H1 (cell line): ENCODE data around the gene FAM83F. TPM values are rescaled to one million over a fixed set of nuclear protein-coding genes. Genes with fewer than 3 reads are reported as not detected.

Experiments used
- CTCF ChIA-PET: fragments of 300-600 bp; sonication (Branson Sonifier 250); formaldehyde crosslinking; loops from one replicate; lab custom pipeline; 2021; ENCODE audit not compliant: partially characterized antibody; lab: Charles Lee
- POLR2A ChIA-PET: fragments of 300-600 bp; sonication (Branson Sonifier 250); formaldehyde crosslinking; loops from one replicate; lab custom pipeline; 2021; ENCODE audit warnings: inconsistent platforms; ENCODE audit not compliant: partially characterized antibody; lab: Charles Lee
- DNase-seq, 2 experiments: peaks; one replicate each; pipeline versions ENCODE4 v3.0.0 to v3.0.0-alpha.2; 2010 to 2022; ENCODE audit warnings: low spot score in 2 of 2, low read depth in 1 of 2, mixed read lengths in 1 of 2
- FAIRE-seq: peaks from 2 replicates; lab custom pipeline; 2011; peaks lifted over from hg19 to GRCh38; lab: Jason Lieb, UNC
- H2AFZ ChIP-seq: 2 replicates; pipeline ENCODE4 v1.8.1; 2012; ENCODE audit warnings: low read length, inconsistent platforms
- H2AK5ac ChIP-seq: 2 replicates; pipeline ENCODE4 v1.6.1; 2013; ENCODE audit warnings: low read depth, low read length
- H2BK120ac ChIP-seq: replicated peaks from 2 replicates; pipeline ENCODE3; 2013; ENCODE audit warnings: low read depth, low read length, inconsistent platforms
- H2BK12ac ChIP-seq: 2 replicates; pipeline ENCODE4 v1.6.1; 2013; ENCODE audit warnings: low read depth, low read length
- H2BK15ac ChIP-seq: 2 replicates; pipeline ENCODE4 v1.6.1; 2013; ENCODE audit warnings: low read length
- H2BK20ac ChIP-seq: 2 replicates; pipeline ENCODE4 v1.6.1; 2013; ENCODE audit warnings: low read length
- H2BK5ac ChIP-seq: 2 replicates; pipeline ENCODE4 v1.6.1; 2013; ENCODE audit warnings: low read depth, low read length
- H3K14ac ChIP-seq: 2 replicates; pipeline ENCODE4 v1.6.1; 2013; ENCODE audit warnings: inconsistent platforms; ENCODE audit not compliant: insufficient read length
- H3K18ac ChIP-seq: 2 replicates; pipeline ENCODE4 v1.6.1; 2013; ENCODE audit warnings: low read length; ENCODE audit errors: extremely low read depth
- H3K23ac ChIP-seq: 2 replicates; pipeline ENCODE4 v1.6.1; 2013; ENCODE audit warnings: inconsistent platforms; ENCODE audit not compliant: insufficient read length
- H3K23me2 ChIP-seq: 2 replicates; pipeline ENCODE4 v1.6.1; 2013; ENCODE audit warnings: low read depth, low read length
- H3K27ac ChIP-seq: 2 replicates; pipeline ENCODE4 v1.6.1; 2011; ENCODE audit warnings: low read depth, low read length, inconsistent platforms
- H3K27me3 ChIP-seq, 4 experiments: replicated peaks in 1 of 4; 1 replicate in 1 of 4; 2 replicates in 3 of 4; pipeline versions ENCODE4 v1.6.1 to v1.8.1; 2011 to 2013; ENCODE audit warnings: low read length in 3 of 4, mild to moderate bottlenecking in 3 of 4, inconsistent platforms in 2 of 4, mixed read lengths in 2 of 4, moderate library complexity in 1 of 4; ENCODE audit not compliant: control insufficient read depth in 3 of 4, insufficient read depth in 3 of 4; ENCODE audit errors: extremely low read depth in 1 of 4
- H3K36me3 ChIP-seq, 4 experiments: 2 replicates each; pipeline versions ENCODE4 v1.6.1 to v1.8.1; 2011 to 2013; ENCODE audit warnings: mild to moderate bottlenecking in 4 of 4, low read length in 3 of 4, moderate library complexity in 2 of 4, control low read depth in 1 of 4, inconsistent platforms in 1 of 4; ENCODE audit not compliant: insufficient read depth in 4 of 4, control insufficient read depth in 2 of 4
- H3K4ac ChIP-seq: replicated peaks from 2 replicates; pipeline ENCODE3; 2013; ENCODE audit warnings: low read length, low read depth, mixed read lengths, inconsistent platforms; ENCODE audit not compliant: insufficient read length
- H3K4me1 ChIP-seq, 4 experiments: replicated peaks in 1 of 4; 1 replicate in 1 of 4; 2 replicates in 3 of 4; pipeline versions ENCODE4 v1.6.1 to v1.8.1; 2011 to 2013; ENCODE audit warnings: low read length in 3 of 4, inconsistent platforms in 2 of 4, mixed read lengths in 1 of 4; ENCODE audit not compliant: insufficient read depth in 4 of 4, control insufficient read depth in 3 of 4
- H3K4me2 ChIP-seq, 2 experiments: 2 replicates each; pipeline versions ENCODE4 v1.6.1 to v1.8.1; 2011 to 2013; ENCODE audit warnings: low read depth in 2 of 2, low read length in 2 of 2, control low read depth in 1 of 2, inconsistent platforms in 1 of 2, mild to moderate bottlenecking in 1 of 2; ENCODE audit not compliant: insufficient read depth in 1 of 2
- H3K4me3 ChIP-seq, 4 experiments: fragments of 200-600, 300-600 bp in 1 of 4; sonication (generic), shearing (Covaris generic), sonication (Bioruptor Twin) in 1 of 4; 2 replicates each; pipeline versions ENCODE4 v1.5.1 to v1.8.1; 2011 to 2016; ENCODE audit warnings: low read length in 4 of 4, low read depth in 3 of 4, control low read depth in 2 of 4, inconsistent platforms in 2 of 4, mild to moderate bottlenecking in 2 of 4, mixed read lengths in 1 of 4, moderate library complexity in 1 of 4; ENCODE audit not compliant: insufficient read depth in 2 of 4; ENCODE audit errors: extremely low read depth in 1 of 4
- H3K56ac ChIP-seq: replicated peaks from 2 replicates; pipeline ENCODE3; 2013; ENCODE audit warnings: low read depth, mild to moderate bottlenecking, mixed read lengths, low read length, inconsistent platforms; ENCODE audit not compliant: insufficient read length
- H3K79me1 ChIP-seq: 2 replicates; pipeline ENCODE4 v1.6.1; 2013; ENCODE audit warnings: low read depth, low read length, control low read depth
- H3K79me2 ChIP-seq, 2 experiments: 2 replicates each; pipeline versions ENCODE4 v1.6.1 to v1.8.1; 2012 to 2013; ENCODE audit warnings: low read length in 2 of 2, mild to moderate bottlenecking in 2 of 2, inconsistent platforms in 1 of 2; ENCODE audit not compliant: insufficient read depth in 2 of 2, control insufficient read depth in 1 of 2
- H3K9ac ChIP-seq, 4 experiments: replicated peaks in 1 of 4; 1 replicate in 1 of 4; 2 replicates in 3 of 4; pipeline versions ENCODE4 v1.6.1 to v1.8.1; 2011 to 2013; ENCODE audit warnings: low read depth in 3 of 4, low read length in 3 of 4, control low read depth in 2 of 4, mild to moderate bottlenecking in 2 of 4, moderate library complexity in 2 of 4, inconsistent platforms in 1 of 4; ENCODE audit errors: extremely low read depth in 1 of 4
- H3K9me3 ChIP-seq, 2 experiments: 2 replicates each; pipeline versions ENCODE4 v1.6.1 to v1.8.1; 2012 to 2013; ENCODE audit warnings: mild to moderate bottlenecking in 2 of 2, moderate library complexity in 2 of 2, control low read depth in 1 of 2, inconsistent platforms in 1 of 2, low read depth in 1 of 2, low read length in 1 of 2, mixed read lengths in 1 of 2; ENCODE audit not compliant: insufficient read depth in 2 of 2
- H4K20me1 ChIP-seq, 2 experiments: replicated peaks in 1 of 2; 2 replicates each; pipeline versions ENCODE3 to v1.8.1; 2011 to 2013; ENCODE audit warnings: inconsistent platforms in 2 of 2, low read length in 2 of 2, mild to moderate bottlenecking in 1 of 2; ENCODE audit not compliant: insufficient read depth in 2 of 2, control insufficient read depth in 1 of 2
- H4K5ac ChIP-seq: 2 replicates; pipeline ENCODE4 v1.6.1; 2013; ENCODE audit warnings: low read length, low read depth, mixed read lengths, inconsistent platforms; ENCODE audit not compliant: insufficient read length
- H4K8ac ChIP-seq: 2 replicates; pipeline ENCODE4 v1.8.0; 2013; ENCODE audit warnings: mild to moderate bottlenecking, moderate library complexity, low read length, inconsistent platforms; ENCODE audit not compliant: insufficient read depth; ENCODE audit errors: extremely low read depth
- H4K91ac ChIP-seq: replicated peaks from 2 replicates; pipeline ENCODE3; 2013; ENCODE audit warnings: low read length, mixed read lengths, inconsistent platforms; ENCODE audit not compliant: insufficient read length
- BCL11A ChIP-seq, 2 experiments: IDR thresholded peaks; one replicate each; pipeline ENCODE4 v1.6.1; 2011; ENCODE audit warnings: low read depth in 2 of 2, low read length in 2 of 2, mild to moderate bottlenecking in 2 of 2
- CBX8 ChIP-seq: fragments of 300-800, 300-1000 bp; sonication (generic); IDR thresholded peaks from 2 replicates; pipeline ENCODE4 v1.7.1; 2016; ENCODE audit warnings: low read depth, low read length, borderline replicate concordance
- CEBPB ChIP-seq: IDR thresholded peaks from 2 replicates; pipeline ENCODE4 v1.6.1; 2012; ENCODE audit warnings: low read depth, low read length
- E2F6 ChIP-seq: IDR thresholded peaks from 2 replicates; pipeline ENCODE4 v1.6.1; 2012; ENCODE audit warnings: inconsistent platforms
- GTF2F1 ChIP-seq: IDR thresholded peaks from 2 replicates; pipeline ENCODE4 v1.6.1; 2012; ENCODE audit warnings: low read depth, low read length, improper control_type of control experiment, borderline replicate concordance
- NRF1 ChIP-seq: IDR thresholded peaks from 2 replicates; pipeline ENCODE4 v1.6.1; 2011; ENCODE audit warnings: mild to moderate bottlenecking, low read depth, low read length, improper control_type of control experiment
- RNF2 ChIP-seq: fragments of 200-900, 300-1000 bp; sonication (generic); IDR thresholded peaks from 2 replicates; pipeline ENCODE4 v1.7.1; 2016; ENCODE audit warnings: borderline replicate concordance, low read depth, mild to moderate bottlenecking, antibody characterized with exemption, low read length; ENCODE audit not compliant: poor library complexity, severe bottlenecking; ENCODE audit errors: missing control alignments
- SIX5 ChIP-seq: IDR thresholded peaks from 2 replicates; pipeline ENCODE4 v1.6.1; 2011; ENCODE audit warnings: mild to moderate bottlenecking, low read depth, low read length
- TAF1 ChIP-seq: IDR thresholded peaks from 2 replicates; pipeline ENCODE4 v1.6.1; 2011; ENCODE audit warnings: mild to moderate bottlenecking, low read depth, low read length
- WGBS, 2 experiments: shearing (Covaris generic) in 1 of 2; methylation state at CpG; one replicate each; pipeline versions ENCODE4 v1.1.6 to v1.1.7; 2013 to 2015; ENCODE audit warnings: low lambda C conversion rate in 2 of 2, mixed read lengths in 2 of 2, inconsistent platforms in 1 of 2, low coverage in 1 of 2, missing lambda C conversion rate in 1 of 2; ENCODE audit not compliant: insufficient replicate concordance in 2 of 2, insufficient coverage in 1 of 2, insufficient read length in 1 of 2; ENCODE audit errors: extremely low coverage in 1 of 2, missing lambda C conversion rate in 1 of 2; 5-methylcytosine and 5-hydroxymethylcytosine counted together
- polyA plus RNA-seq, 7 experiments: library from polyadenylated mRNA; depleted of rRNA in 3 of 7; stranded (reverse) in 5 of 7; unstranded in 2 of 7; fragments of >200 nt in 5 of 7; fragments of 200-250 nt in 2 of 7; gene quantifications; 1 replicate in 5 of 7; 2 replicates in 1 of 7; 4 replicates in 1 of 7; pipeline versions ENCODE4 v1.2.1 to v1.2.3, GENCODE V29; 2011 to 2013; ENCODE audit warnings: missing spikeins in 2 of 7, mixed read lengths in 2 of 7
- total RNA-seq: library from RNA; stranded (reverse); fragmentation: NEBNext Ultra II Directional; extraction: Animal tissue kit (Norgen Biotek cat#: 25700); gene quantifications from 2 replicates; pipeline ENCODE4 v1.2.1, GENCODE V29; 2021

The FAM83F gene
- total and polyA plus RNA-seq, 2 of the 8 experiments (the other 6 are each of a cell fraction or from before 2014, with no cell fraction given) = 8.6 to 18.9 TPM

- H3K27ac ChIP-seq = no peak overlapping the region
- no peaks in the 10 kb centered on the region for H3K79me1 ChIP-seq
- no peak overlapping the region for H2BK20ac ChIP-seq
- no peaks in the 10 kb centered on the region for H3K36me3 ChIP-seq
- no peak overlapping the region for H3K56ac ChIP-seq
- H3K4ac ChIP-seq = no peak overlapping the region
- H4K5ac ChIP-seq = no peak overlapping the region
- POLR2A ChIA-PET = interaction anchor here (1.4 kb wide), 1 partner anchor 39 kb away, joined by 3 read pairs; no protein-coding TSS in a partner anchor
- FAIRE-seq (no peak), DNase-seq (no peak)
- no peak overlapping the region for H3K4me3 ChIP-seq
- CTCF ChIA-PET = interaction anchor here (0.6 to 1.6 kb wide), 3 partner anchors 35 to 39 kb away, joined by 3 to 4 read pairs (median 4); no protein-coding TSS in a partner anchor
- H4K8ac ChIP-seq = no peak overlapping the region
- no peak overlapping the region for H3K9ac ChIP-seq
- H2BK5ac ChIP-seq = no peak overlapping the region
- H2BK15ac ChIP-seq = no peak overlapping the region
- no peaks in the 10 kb centered on the region for H3K9me3 ChIP-seq
- 71% methylated on average over 6 of the region's 7 CpGs; no CpG with 5 or more reads in 1 of the 2 experiments for WGBS, 2 experiments
- no peak overlapping the region for H3K4me2 ChIP-seq
- no peaks in the 10 kb centered on the region for H3K79me2 ChIP-seq
- H2AK5ac ChIP-seq = no peak overlapping the region
- H2AFZ ChIP-seq = 0 out of 2 replicates have a peak overlapping the region, but pooled peaks have one; percentile 20
- H2BK12ac ChIP-seq = no peak overlapping the region
- peaks cover 0 to 12% (median 11%) of the 10 kb centered on the region in 4 experiments; a peak in 6 of 7 replicates for H3K27me3 ChIP-seq
- H2BK120ac ChIP-seq = no peak overlapping the region
- H3K23ac ChIP-seq = no peak overlapping the region
- peaks cover 2% of the 10 kb centered on the region; the same call in 1 of the 2 replicates for H3K23me2 ChIP-seq
- H4K91ac ChIP-seq = no peak overlapping the region
- H3K14ac ChIP-seq = no peak overlapping the region
- no peak overlapping the region for H3K18ac ChIP-seq
- H4K20me1 ChIP-seq = no peaks in the 10 kb centered on the region
- TF ChIP-seq CEBPB = no peak
- TF ChIP-seq TAF1 = no peak
- no peak for TF ChIP-seq GTF2F1
- no peak for TF ChIP-seq E2F6
- no peak for TF ChIP-seq CBX8
- no peak for TF ChIP-seq BCL11A (IDR thresholded peaks at IDR 0.05; ENCODE audit: low read depth in 2 of 2, low read length in 2 of 2)
- no peak for TF ChIP-seq NRF1
- TF ChIP-seq SIX5 = no peak
- no peak for TF ChIP-seq RNF2
- H3K4me1 ChIP-seq = peaks cover 2 to 9% (median 6%) of the 10 kb centered on the region in 4 experiments; a peak in 6 of 7 replicates
These were observed 5.1 kb upstream of the FAM83F start for GRCh38 chr22:39989633-39990032.
